GM23248 (cell line): ENCODE data around the gene TFPT.

ENCODE experiments used
- EZH2 ChIP-seq: fragments of 200-600 bp; sonication (generic); IDR thresholded peaks from 2 replicates; pipeline ENCODE4 v1.6.1; 2018; ENCODE audit warnings: antibody characterized with exemption, mild to moderate bottlenecking; ENCODE audit not compliant: insufficient read depth, poor library complexity, severe bottlenecking
- EZH2phosphoT487 ChIP-seq: fragments of 200-600 bp; sonication (generic); IDR thresholded peaks from 2 replicates; pipeline ENCODE4 v1.6.1; 2018; ENCODE audit warnings: antibody characterized with exemption, moderate library complexity, mild to moderate bottlenecking, low read depth; ENCODE audit not compliant: insufficient read depth

- TF ChIP-seq EZH2 (no peak), EZH2phosphoT487 (no peak)
Observed at GRCh38 chr19:54147676-54148075, 32.2 kb upstream of the TFPT start.
